ENCODE results near the gene SMYD3.
"Not testable (repeated sequence)": the region's sequence is repeated elsewhere in the genome, so short reads cannot be mapped to it uniquely, and the experiment has no call there.

SMYD3 gene

DNA sequence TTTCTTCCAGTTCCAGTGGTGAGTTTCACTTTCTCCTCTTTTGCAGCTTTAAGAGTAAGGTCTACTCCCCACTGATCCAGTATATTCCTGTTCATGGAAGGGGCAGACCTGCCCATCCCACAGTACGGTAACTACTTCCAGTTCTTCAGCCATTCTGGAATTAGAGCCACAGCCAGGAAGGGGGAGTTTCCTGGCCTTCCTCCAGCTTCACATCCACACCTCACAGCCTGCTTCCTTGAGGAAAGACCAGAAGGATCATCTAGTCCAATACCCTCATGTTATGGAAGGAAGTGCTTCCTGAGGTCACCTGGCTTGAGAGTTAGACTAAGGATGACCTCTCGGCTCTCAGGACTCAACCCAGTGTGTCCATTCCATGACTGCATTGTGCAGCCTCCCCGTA, 754.5 kb downstream of the SMYD3 start:
- no peak for TF ChIP-seq ZNF274 (IDR thresholded peaks at IDR 0.05; ENCODE audit: low read depth, low read length)

DNA sequence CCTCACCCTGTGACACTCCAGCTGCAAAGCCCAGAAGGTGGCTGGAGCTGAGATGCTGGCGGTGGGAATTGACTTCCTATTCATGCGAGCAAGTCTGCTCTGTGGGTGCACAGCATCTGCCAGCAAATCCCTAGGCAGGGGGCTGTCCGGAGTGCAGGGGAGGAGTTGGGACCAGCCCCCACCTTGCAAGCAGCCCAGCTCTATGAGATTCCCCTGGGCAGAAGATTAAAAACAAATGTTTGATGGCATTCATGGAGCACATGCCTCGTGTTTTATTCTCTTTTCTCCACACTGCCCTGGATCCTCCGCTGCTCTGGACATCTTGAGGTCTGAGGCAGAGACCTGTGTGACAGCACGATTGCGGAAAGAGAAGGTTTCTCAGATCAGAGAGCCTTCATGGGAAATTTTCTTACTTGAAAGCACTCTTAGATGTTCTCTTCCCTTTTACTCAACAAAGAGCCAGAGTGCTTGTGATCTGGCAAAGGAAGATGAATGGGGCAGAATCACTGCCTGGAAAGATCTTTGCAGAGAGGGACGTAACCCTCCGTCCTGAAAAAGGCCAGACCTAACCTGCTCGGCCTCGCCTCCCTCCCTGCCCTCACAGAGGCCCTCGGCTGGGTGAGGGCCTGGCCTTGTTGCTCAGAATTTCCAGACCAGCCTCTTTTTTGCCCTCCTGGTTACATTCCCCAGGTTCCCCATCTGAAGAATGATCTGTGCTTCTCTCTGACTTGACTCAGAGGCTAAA, 755.2 kb downstream of the SMYD3 start:
- H3K4me3 ChIP-seq (ENCODE audit: low read length), result no peak overlapping the region
- TF ChIP-seq ZNF274 (IDR thresholded peaks at IDR 0.05; ENCODE audit: low read depth, low read length), result no peak

More for the DNA sequence above, 754.5 kb downstream of the SMYD3 start:
- H3K4me3 ChIP-seq (ENCODE audit: low read length), result no peak overlapping the region

DNA sequence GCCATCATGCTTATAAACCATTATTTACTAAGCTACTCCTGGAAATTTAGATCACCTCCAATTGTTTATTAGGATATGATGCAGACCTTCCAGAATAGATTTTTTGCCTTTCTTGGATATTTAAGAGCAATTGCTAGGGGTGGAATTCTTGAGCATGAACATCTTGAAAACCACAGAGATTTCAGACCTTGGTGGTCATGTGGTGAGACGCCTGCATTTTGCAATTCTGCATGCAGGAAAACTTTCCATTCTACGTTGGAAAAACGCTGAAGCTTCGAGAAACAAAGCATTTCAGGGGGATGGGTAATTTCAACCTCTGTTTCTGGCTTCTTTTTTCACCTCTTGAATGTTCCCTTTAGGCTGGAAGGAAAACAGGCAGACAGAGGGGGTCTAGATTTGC, 756.0 kb downstream of the SMYD3 start:
- TF ChIP-seq ZNF274 (IDR thresholded peaks at IDR 0.05; ENCODE audit: low read depth, low read length), result no peak
- H3K4me3 ChIP-seq (ENCODE audit: low read length), result no peak overlapping the region

DNA sequence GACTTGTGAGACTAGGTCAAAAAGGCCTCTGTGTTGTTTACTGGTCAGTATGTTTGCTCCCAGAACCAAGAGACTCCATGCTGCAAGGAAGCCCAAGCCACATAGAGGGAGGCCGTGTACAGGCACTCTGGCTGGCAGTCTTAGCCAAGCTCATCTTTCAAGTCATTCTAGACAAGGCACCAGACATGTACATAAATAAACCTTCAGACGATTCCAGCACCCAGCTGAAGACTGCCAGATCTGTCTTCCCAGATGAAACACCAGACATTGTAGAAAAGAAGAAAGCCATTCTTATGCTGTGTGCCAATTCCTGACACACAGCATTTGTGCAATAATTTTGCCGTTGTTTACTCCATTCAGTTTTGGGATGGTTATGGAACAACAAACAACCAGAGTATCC, 756.8 kb downstream of the SMYD3 start:
- no peak for TF ChIP-seq ZNF274 (IDR thresholded peaks at IDR 0.05; ENCODE audit: low read depth, low read length)
- no peak overlapping the region for H3K4me3 ChIP-seq (ENCODE audit: low read length)

DNA sequence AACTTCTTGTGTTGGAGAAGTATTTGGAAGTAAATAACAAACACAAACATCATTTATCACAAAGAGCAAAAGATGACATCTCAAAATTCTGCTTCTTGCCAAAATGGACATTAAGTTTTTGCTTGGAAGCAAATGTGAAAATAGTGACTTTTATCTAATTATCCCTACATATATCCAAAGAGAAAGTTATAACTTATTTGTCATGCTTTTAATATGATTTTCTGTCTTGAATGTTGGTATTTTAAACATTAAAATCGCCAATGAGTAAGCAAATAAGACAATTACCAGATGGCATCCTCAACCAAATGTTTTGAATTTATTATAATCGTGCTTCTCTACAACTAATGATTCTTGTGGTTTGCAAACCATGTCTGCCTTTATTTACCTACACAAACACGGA, 758.0 kb downstream of the SMYD3 start:
- no peak for TF ChIP-seq ZNF274 (IDR thresholded peaks at IDR 0.05; ENCODE audit: low read depth, low read length)
- H3K4me3 ChIP-seq (ENCODE audit: low read length), result no peak overlapping the region

DNA sequence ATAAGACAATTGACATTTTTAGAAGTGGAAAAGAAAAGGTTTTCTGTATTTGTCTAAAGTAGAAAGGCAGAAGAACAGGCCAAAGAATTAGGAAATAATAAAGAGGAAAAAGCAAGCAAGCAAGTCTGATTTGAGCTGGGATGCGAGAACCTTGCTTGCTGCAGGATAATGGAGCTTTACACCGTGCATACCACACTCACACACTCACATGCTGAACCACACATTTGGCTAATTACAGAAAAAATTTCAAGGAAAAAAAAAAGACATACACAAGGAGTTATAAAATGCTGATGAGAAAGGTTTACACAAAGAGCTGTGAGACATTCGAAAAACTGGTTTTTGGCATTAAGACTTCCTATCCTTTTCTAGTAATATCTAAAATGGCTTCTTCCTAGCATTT, 758.4 kb downstream of the SMYD3 start:
- no peak overlapping the region for H3K4me3 ChIP-seq (ENCODE audit: low read length)
- no peak for TF ChIP-seq ZNF274 (IDR thresholded peaks at IDR 0.05; ENCODE audit: low read depth, low read length)

DNA sequence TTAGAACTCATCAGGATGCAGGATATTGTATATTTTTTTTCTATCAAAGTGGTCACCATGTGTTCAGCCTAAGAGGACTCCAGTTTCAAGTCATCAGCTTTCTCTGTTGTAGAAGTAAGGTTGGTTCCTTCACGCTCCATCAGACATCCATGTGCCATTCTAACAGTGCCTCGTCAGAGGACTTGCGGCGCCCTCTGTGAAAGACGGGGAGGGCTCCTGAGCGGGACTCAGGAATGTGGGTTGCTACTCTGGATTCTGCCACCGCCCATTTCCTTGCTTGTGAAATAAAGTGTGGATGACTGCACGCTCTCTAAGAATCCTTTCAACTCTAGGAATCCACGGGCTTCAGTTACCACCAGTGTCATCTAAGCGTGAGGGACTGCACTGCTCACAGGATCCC, 758.8 kb downstream of the SMYD3 start:
- TF ChIP-seq ZNF274 (IDR thresholded peaks at IDR 0.05; ENCODE audit: low read depth, low read length), result no peak
- no peak overlapping the region for H3K4me3 ChIP-seq (ENCODE audit: low read length)

DNA sequence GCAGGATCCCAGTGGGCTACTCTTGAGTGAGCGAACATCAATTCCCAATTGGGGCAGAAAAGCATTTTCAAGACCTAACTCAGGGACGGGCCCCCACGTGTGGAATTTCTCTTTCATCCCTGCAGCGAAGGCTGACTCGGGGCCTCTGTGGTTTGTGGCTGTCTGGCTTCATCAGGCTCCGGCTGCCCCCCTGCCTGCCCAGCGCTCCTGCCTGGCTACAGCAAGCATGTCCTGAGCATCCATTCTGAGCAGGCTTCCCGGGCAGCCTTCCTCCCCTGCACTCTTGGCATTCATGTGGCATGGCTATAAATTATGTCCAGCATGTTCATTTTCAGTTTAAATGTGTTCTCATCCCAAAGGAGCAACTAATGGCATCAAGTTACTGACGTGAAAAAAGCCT, 764.2 kb downstream of the SMYD3 start:
- H3K4me3 ChIP-seq (ENCODE audit: low read length), result no peak overlapping the region
- no peak for TF ChIP-seq ZNF274 (IDR thresholded peaks at IDR 0.05; ENCODE audit: low read depth, low read length)

DNA sequence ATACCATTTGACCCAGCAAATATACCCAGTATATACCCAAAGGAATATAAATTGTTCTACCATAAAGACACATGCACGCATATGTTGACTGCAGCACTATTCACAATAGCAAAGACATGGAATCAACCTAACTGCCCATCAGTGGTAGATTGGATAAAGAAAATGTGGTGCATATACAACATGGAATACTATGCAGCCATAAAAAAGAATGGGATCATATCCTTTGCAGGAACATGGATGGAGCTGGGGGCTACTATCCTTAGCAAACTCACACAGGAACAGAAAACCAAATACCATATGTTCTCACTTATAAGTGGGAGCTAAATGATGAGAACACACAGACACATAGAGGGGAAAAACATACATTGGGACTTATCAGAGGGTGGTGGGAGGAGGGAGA, 766.7 kb downstream of the SMYD3 start:
- not testable (repeated sequence) for H3K4me3 ChIP-seq (ENCODE audit: low read length)

DNA sequence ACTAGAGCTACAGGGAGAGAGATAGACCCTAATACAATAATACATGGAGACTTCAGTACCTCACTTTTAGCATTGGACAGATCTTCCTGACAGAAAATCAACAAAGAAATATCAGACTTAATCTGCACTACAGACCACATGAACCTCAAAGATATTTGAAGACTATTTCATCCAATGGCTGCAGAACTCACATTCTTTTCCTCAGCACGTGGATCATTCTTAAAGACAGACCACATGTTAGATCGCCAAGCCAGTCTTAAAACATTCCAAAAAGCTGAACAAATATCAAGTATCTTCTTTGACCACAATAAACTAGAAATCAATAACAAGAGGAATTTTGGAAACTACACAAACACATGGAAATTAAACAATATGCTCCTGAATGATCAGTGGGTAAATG, 776.3 kb downstream of the SMYD3 start:
- H3K4me3 ChIP-seq (ENCODE audit: low read length), result no peak overlapping the region
- no peak for TF ChIP-seq ZNF274 (IDR thresholded peaks at IDR 0.05; ENCODE audit: low read depth, low read length)

DNA sequence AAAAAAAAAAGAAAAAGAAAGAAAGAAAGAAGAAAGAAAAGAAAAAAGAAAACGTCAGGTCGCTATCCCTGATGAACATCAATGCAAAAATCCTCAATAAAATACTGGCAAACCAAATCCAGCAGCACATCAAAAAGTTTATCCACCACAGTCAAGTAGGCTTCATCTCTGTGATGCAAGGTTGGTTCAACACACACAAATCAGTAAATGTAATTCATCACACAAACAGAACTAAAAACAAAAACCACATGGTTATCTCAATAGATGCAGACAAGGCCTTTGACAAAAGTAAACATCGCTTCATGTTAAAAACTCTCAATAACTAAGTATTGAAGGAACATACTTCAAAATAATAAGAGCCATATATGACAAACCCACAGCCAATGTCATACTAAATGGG, 779.0 kb downstream of the SMYD3 start:
- H3K4me3 ChIP-seq (ENCODE audit: low read length), result not testable (repeated sequence)

DNA sequence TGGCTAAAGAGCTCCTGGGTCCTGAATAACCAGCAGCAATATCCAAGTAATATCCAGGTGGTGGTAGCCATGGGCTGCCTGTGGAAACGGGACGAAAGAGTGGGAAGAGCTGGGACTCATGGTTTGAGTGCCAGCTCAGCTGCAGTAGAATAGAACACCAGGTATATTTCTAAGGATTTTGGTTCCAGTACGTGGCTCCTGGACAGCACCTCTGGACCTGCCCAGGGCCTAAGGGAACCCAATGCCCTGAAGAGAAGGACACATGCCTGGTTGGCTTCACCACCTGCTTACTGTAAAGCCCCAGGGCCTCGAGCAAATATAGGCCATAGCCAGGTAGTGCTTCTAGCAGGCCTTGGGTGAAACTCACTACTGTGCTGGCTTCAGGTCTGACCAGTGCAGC, 785.6 kb downstream of the SMYD3 start:
- TF ChIP-seq ZNF274 (IDR thresholded peaks at IDR 0.05; ENCODE audit: low read depth, low read length), result no peak

DNA sequence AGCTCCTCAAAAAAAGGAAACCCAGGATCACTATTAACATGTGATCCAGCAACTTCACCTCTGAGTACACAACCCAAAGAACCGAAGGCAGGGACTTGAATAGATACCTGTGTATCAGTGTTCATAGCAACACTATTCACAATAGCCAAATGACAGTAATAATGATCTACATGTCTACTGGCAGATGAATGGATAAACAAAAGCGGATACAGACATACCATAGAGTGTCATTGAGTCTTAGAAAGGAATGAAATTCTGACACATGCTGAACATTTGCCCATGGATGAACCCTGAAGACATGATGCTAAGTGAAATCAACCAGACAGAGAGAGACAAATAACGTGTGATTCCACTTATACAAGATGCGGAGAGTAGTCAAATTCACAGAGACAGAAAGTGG, 788.1 kb downstream of the SMYD3 start:
- no peak overlapping the region for H3K4me3 ChIP-seq (ENCODE audit: low read length)
- TF ChIP-seq ZNF274 (IDR thresholded peaks at IDR 0.05; ENCODE audit: low read depth, low read length), result no peak

More for the DNA sequence above, 785.6 kb downstream of the SMYD3 start:
- no peak overlapping the region for H3K4me3 ChIP-seq (ENCODE audit: low read length)

DNA sequence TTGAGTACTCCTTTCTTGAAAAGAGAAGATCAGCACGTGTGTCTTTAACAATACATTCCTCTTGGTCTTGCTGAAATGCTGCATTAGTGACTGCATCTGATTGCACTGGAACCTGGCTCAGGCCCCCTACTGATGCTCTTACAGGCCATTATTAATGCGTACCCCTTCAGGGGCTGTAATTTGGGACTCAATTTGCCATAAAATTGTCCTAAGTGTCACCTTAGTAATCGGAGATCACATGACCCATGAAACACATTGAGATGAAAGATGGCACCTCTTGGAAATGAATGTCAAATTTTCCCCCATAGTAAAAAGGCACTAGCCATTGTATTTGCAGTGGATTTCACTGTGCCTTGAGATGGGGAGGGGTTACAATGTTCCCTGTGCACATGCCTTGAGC, 789.0 kb downstream of the SMYD3 start:
- H3K4me3 ChIP-seq (ENCODE audit: low read length), result no peak overlapping the region
- no peak for TF ChIP-seq ZNF274 (IDR thresholded peaks at IDR 0.05; ENCODE audit: low read depth, low read length)

DNA sequence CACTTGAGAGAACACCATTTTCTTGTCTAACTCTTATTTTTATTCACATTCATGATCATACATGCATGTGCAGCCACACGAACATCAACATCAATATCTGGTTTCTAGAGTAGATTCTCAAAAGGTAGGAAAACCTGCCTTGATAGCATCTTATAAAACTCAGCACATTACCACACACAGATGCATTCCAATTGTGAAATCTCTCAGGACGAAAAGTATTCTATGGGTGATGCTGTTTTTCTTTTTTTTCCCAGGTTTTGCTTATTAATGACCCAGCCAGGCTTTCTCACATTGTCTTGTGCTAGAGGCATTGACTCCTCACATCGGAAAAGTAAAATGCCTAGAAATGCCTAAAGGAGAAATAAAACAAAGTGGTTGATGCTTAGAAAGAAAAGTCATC, 789.5 kb downstream of the SMYD3 start:
- TF ChIP-seq ZNF274 (IDR thresholded peaks at IDR 0.05; ENCODE audit: low read depth, low read length), result no peak
- H3K4me3 ChIP-seq (ENCODE audit: low read length), result no peak overlapping the region

DNA sequence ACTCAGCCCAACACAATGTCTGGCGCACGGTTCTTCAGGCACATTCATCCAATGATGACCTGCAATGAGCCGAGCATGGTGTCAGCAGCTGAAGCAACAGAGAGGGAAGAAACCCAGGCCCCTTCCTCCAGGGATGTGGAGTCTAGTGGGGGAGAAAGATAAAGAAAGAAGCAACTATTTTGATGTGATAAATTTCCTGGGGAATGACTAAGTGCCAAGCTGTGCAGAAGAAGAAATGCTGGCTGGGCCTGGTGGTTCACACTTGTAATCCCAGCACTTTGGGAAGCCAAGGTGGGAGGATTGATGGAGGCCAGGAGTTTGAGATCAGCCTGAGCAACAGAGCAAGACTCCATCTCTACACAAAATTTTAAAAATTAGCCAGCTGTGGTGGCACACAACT, 790.5 kb downstream of the SMYD3 start:
- no peak for TF ChIP-seq ZNF274 (IDR thresholded peaks at IDR 0.05; ENCODE audit: low read depth, low read length)

More for the DNA sequence above, 790.5 kb downstream of the SMYD3 start:
- no peak overlapping the region for H3K4me3 ChIP-seq (ENCODE audit: low read length)
